Measurements from ENCODE around the gene CASQ1. TPM values are rescaled to one million over a fixed set of nuclear protein-coding genes. Genes with fewer than 3 reads are reported as not detected.

Gene CASQ1
- total and polyA plus RNA-seq, 2 of the 13 experiments (the other 11 are each of a cell fraction or from before 2014, with no cell fraction given), result 0.09 to 0.20 TPM

DNA sequence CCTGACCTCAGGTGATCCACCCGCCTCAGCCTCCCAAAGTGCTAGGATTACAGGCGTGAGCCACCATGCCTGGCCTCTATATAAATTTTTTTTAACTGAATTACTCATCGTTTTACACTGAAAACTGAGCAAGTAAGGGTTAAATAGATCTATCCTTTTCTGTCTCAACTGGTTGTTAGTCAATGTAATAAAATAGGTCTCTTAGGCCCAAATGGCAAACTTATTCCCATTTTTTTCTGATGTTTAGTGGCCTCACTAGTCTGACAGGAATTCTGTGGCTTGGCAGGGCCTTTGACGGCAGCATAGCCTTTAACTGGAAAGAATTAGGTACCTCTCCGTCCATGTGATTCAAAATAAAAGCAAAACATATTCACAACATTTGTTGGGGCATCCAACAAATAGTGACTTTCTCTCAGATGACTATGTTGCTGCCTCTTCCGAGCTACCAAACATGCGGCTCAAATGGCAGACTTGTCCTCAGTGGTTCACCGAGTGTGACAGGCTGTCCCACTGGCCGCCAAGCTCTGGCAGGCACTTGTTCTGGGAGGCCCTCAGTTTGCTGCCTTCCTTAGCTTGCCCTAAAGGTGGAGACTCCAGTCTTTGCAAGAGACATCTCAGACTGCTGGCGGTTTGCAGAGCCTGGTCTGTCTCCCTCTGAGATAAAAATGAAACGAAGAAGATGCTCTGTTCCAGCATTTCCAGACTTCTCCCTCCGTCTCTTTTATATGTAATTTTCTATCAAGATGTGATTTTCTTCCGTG is 21.6 kb upstream of the CASQ1 start:
- no peak for FAIRE-seq
- Histone ChIP-seq H4K20me1 (ENCODE audit: insufficient read depth, low read length) (no peaks in the 10 kb centered on the region), H3K9ac (ENCODE audit: insufficient read depth, low read depth, low read length) (no peak overlapping the region), H3K36me3 (replicated peaks in 1 of 2; ENCODE audit: control insufficient read depth in 1 of 2, insufficient read depth in 2 of 2, low read length in 2 of 2) (no peaks in the 10 kb centered on the region), H3K27ac (ENCODE audit: extremely low read length, insufficient read depth, low read length) (no peak overlapping the region), H3K4me2 (ENCODE audit: low read depth, low read length) (no peak overlapping the region), H3K9me3 (ENCODE audit: low read length) (no peaks in the 10 kb centered on the region), H3K79me2 (ENCODE audit: insufficient read depth, low read length) (no peaks in the 10 kb centered on the region), H3K4me3 (replicated peaks in 1 of 3; ENCODE audit: insufficient read depth in 1 of 3, low read depth in 2 of 3, low read length in 3 of 3) (no peak overlapping the region), H3K4me1 (ENCODE audit: insufficient read depth, low read length) (peaks cover 15% of the 10 kb centered on the region), H3K27me3 (ENCODE audit: control insufficient read depth in 1 of 2, insufficient read depth in 2 of 2, low read length in 2 of 2) (peaks cover 0 to 38% of the 10 kb centered on the region in 2 experiments; a peak in 3 of 5 replicates), H2AFZ (ENCODE audit: low read length) (no peak overlapping the region)
- in situ Hi-C loops (cut with HindIII; ENCODE audit: extremely low pct_ligation_motif_present, low pct_unique_long_range_greater_than_20kb), result no loop called here
- intact Hi-C loops (cut with micrococcal nuclease; ENCODE audit: unreplicated experiment), result no loop called here
- BruUV-seq (replicated peaks), result no TSS peak
- ATAC-seq, result no peak
- POLR2A ChIA-PET, result no interaction called here
- TF ChIP-seq FIP1L1 (IDR thresholded peaks at IDR 0.05; ENCODE audit: borderline replicate concordance, insufficient read depth, low read depth, low read length) (no peak), DPF2 (CRISPR knock-in tag; IDR thresholded peaks at IDR 0.05; ENCODE audit: borderline replicate concordance, low read depth) (no peak), U2AF1 (optimal IDR thresholded peaks at IDR 0.05; ENCODE audit: low read depth, low read length) (no peak), HNRNPH1 (optimal IDR thresholded peaks at IDR 0.05; ENCODE audit: low read depth, low read length) (no peak), ZC3H13 (CRISPR knock-in tag; IDR thresholded peaks at IDR 0.05) (no peak)
- TF ChIP-seq, protein P1, sequence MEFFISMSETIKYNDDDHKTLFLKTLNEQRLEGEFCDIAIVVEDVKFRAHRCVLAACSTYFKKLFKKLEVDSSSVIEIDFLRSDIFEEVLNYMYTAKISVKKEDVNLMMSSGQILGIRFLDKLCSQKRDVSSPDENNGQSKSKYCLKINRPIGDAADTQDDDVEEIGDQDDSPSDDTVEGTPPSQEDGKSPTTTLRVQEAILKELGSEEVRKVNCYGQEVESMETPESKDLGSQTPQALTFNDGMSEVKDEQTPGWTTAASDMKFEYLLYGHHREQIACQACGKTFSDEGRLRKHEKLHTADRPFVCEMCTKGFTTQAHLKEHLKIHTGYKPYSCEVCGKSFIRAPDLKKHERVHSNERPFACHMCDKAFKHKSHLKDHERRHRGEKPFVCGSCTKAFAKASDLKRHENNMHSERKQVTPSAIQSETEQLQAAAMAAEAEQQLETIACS (CRISPR knock-in tag; IDR thresholded peaks at IDR 0.05), result no peak
- TF ChIP-seq, protein P2, sequence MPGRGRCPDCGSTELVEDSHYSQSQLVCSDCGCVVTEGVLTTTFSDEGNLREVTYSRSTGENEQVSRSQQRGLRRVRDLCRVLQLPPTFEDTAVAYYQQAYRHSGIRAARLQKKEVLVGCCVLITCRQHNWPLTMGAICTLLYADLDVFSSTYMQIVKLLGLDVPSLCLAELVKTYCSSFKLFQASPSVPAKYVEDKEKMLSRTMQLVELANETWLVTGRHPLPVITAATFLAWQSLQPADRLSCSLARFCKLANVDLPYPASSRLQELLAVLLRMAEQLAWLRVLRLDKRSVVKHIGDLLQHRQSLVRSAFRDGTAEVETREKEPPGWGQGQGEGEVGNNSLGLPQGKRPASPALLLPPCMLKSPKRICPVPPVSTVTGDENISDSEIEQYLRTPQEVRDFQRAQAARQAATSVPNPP (CRISPR knock-in tag; IDR thresholded peaks at IDR 0.05), result no peak
- TF ChIP-seq, protein P3, sequence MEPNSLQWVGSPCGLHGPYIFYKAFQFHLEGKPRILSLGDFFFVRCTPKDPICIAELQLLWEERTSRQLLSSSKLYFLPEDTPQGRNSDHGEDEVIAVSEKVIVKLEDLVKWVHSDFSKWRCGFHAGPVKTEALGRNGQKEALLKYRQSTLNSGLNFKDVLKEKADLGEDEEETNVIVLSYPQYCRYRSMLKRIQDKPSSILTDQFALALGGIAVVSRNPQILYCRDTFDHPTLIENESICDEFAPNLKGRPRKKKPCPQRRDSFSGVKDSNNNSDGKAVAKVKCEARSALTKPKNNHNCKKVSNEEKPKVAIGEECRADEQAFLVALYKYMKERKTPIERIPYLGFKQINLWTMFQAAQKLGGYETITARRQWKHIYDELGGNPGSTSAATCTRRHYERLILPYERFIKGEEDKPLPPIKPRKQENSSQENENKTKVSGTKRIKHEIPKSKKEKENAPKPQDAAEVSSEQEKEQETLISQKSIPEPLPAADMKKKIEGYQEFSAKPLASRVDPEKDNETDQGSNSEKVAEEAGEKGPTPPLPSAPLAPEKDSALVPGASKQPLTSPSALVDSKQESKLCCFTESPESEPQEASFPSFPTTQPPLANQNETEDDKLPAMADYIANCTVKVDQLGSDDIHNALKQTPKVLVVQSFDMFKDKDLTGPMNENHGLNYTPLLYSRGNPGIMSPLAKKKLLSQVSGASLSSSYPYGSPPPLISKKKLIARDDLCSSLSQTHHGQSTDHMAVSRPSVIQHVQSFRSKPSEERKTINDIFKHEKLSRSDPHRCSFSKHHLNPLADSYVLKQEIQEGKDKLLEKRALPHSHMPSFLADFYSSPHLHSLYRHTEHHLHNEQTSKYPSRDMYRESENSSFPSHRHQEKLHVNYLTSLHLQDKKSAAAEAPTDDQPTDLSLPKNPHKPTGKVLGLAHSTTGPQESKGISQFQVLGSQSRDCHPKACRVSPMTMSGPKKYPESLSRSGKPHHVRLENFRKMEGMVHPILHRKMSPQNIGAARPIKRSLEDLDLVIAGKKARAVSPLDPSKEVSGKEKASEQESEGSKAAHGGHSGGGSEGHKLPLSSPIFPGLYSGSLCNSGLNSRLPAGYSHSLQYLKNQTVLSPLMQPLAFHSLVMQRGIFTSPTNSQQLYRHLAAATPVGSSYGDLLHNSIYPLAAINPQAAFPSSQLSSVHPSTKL (CRISPR knock-in tag; IDR thresholded peaks at IDR 0.05), result no peak
- no peak for DNase-seq (ENCODE audit: low spot score)
- CTCF ChIA-PET (ENCODE audit: low intra/inter-chr PET ratio, low total read pairs), result no interaction called here
- 63% methylated on average over 11 of the region's 13 CpGs for WGBS (ENCODE audit: low lambda C conversion rate)

Data from HepG2 (cell line).